KMS-11 (cell line): ENCODE results near the gene GRAMD2B.

Source experiments
- H2AFZ ChIP-seq: fragments of 200-600 bp; sonication (generic); 2 replicates; pipeline ENCODE4 v1.6.1; 2016; ENCODE audit warnings: antibody characterized with exemption, mixed run types, low read depth
- H3K27ac ChIP-seq: fragments of 200-600 bp; sonication (generic); 2 replicates; pipeline ENCODE4 v1.6.1; 2016; ENCODE audit warnings: mild to moderate bottlenecking, mixed run types
- H3K27me3 ChIP-seq: fragments of 200-600 bp; sonication (generic); 2 replicates; pipeline ENCODE4 v1.6.1; 2017; ENCODE audit warnings: mild to moderate bottlenecking, low read depth, mixed run types, moderate library complexity; ENCODE audit not compliant: insufficient read depth
- H3K36me3 ChIP-seq: fragments of 200-600 bp; sonication (generic); 2 replicates; pipeline ENCODE4 v1.6.1; 2017; ENCODE audit warnings: mild to moderate bottlenecking, mixed run types; ENCODE audit not compliant: insufficient read depth
- H3K4me1 ChIP-seq: fragments of 200-600 bp; sonication (generic); 2 replicates; pipeline ENCODE4 v1.6.1; 2016; ENCODE audit warnings: mild to moderate bottlenecking, low read depth, mixed run types; ENCODE audit not compliant: poor library complexity, severe bottlenecking
- H3K4me2 ChIP-seq: fragments of 200-600 bp; sonication (generic); 2 replicates; pipeline ENCODE4 v1.7.0; 2016; ENCODE audit warnings: mild to moderate bottlenecking, mixed run types
- H3K4me3 ChIP-seq: fragments of 200-600 bp; sonication (generic); IDR thresholded peaks from 2 replicates; pipeline ENCODE4 v1.6.1; 2017; ENCODE audit warnings: low read depth, low read length, mixed read lengths; ENCODE audit not compliant: insufficient read depth
- H3K79me2 ChIP-seq: fragments of 200-600 bp; sonication (generic); 2 replicates; pipeline ENCODE4 v1.6.1; 2016; ENCODE audit warnings: low read depth, mixed run types; ENCODE audit not compliant: insufficient read depth
- H3K9ac ChIP-seq: fragments of 200-600 bp; sonication (generic); 2 replicates; pipeline ENCODE4 v1.6.1; 2016; ENCODE audit warnings: mild to moderate bottlenecking, mixed run types
- H4K20me1 ChIP-seq: fragments of 200-600 bp; sonication (generic); 2 replicates; pipeline ENCODE4 v1.6.1; 2016; ENCODE audit warnings: mild to moderate bottlenecking, mixed run types; ENCODE audit not compliant: insufficient read depth
- CTCF ChIP-seq: fragments of 200-600 bp; sonication (generic); conservative IDR thresholded peaks from 2 replicates; pipeline ENCODE4 v1.6.1; 2017; ENCODE audit warnings: low read depth, mild to moderate bottlenecking, antibody characterized with exemption, low read length, moderate library complexity, mixed read lengths

The GRAMD2B gene

GRCh38 chr5:126414874-126415502 is 8.2 kb upstream of the GRAMD2B start:
- no peak for TF ChIP-seq CTCF
- Histone ChIP-seq H3K27me3 (no peaks in the 10 kb centered on the region), H3K27ac (no peak overlapping the region), H3K4me1 (no peaks in the 10 kb centered on the region), H3K4me2 (no peak overlapping the region), H3K9ac (no peak overlapping the region), H2AFZ (no peak overlapping the region), H3K36me3 (no peaks in the 10 kb centered on the region), H3K4me3 (no peak overlapping the region), H3K79me2 (no peaks in the 10 kb centered on the region), H4K20me1 (no peaks in the 10 kb centered on the region)

GRCh38 chr5:126415789-126416188 is 7.4 kb upstream of the GRAMD2B start:
- Histone ChIP-seq H3K79me2 (no peaks in the 10 kb centered on the region), H4K20me1 (no peaks in the 10 kb centered on the region), H3K4me2 (no peak overlapping the region), H3K4me3 (no peak overlapping the region), H3K36me3 (no peaks in the 10 kb centered on the region), H2AFZ (no peak overlapping the region), H3K27me3 (no peaks in the 10 kb centered on the region), H3K9ac (no peak overlapping the region), H3K4me1 (no peaks in the 10 kb centered on the region), H3K27ac (no peak overlapping the region)
- no peak for TF ChIP-seq CTCF

- Histone ChIP-seq H3K27me3 (no peaks in the 10 kb centered on the region), H3K9ac (no peak overlapping the region), H3K27ac (no peak overlapping the region), H4K20me1 (no peaks in the 10 kb centered on the region), H3K4me2 (no peak overlapping the region), H3K4me3 (no peak overlapping the region), H3K36me3 (no peaks in the 10 kb centered on the region), H3K4me1 (no peaks in the 10 kb centered on the region), H3K79me2 (no peaks in the 10 kb centered on the region), H2AFZ (no peak overlapping the region)
- no peak for TF ChIP-seq CTCF
These were observed 6.8 kb upstream of the GRAMD2B start for GRCh38 chr5:126416266-126416925.

DNA sequence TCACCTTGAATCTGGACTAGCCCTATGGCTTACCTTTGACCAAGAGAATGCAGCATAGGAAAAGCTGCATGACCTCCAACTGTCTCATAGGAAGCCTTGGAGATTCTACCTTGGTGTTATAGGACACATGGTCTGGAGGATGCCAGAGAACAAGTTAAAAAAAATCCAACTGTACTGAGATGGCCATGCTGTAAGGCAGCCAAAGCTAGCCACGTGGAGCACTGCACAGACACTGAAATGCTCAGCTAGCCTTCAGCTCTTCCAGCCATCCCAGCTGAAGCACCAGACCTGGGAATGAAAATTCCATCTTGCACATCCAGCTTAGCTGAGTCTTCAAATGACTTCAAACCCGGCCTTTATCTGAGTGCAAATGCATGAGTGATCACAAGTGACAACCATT is 6.0 kb upstream of the GRAMD2B start:
- no peaks in the 10 kb centered on the region for H3K27me3 ChIP-seq
- no peaks in the 10 kb centered on the region for H4K20me1 ChIP-seq
- H3K4me1 ChIP-seq = no peaks in the 10 kb centered on the region
- no peaks in the 10 kb centered on the region for H3K79me2 ChIP-seq
- TF ChIP-seq CTCF = no peak
- no peak overlapping the region for H3K4me2 ChIP-seq
- H2AFZ ChIP-seq = no peak overlapping the region
- no peaks in the 10 kb centered on the region for H3K36me3 ChIP-seq
- H3K4me3 ChIP-seq = no peak overlapping the region
- no peak overlapping the region for H3K27ac ChIP-seq
- H3K9ac ChIP-seq = no peak overlapping the region
